ENCODE data around the gene NEU2.
A peak's percentile ranks its signal among the peaks of the same experiment; 100 is the strongest.

Gene NEU2

GRCh38 chr2:233034091-233034882, 1.8 kb downstream of the NEU2 start:
- DNase-seq (ENCODE audit: low read depth in 2 of 2), result no peak
- no peak overlapping the region for H3K4me3 ChIP-seq (replicated peaks in 1 of 2; ENCODE audit: low read depth in 2 of 2, low read length in 2 of 2)
- TF ChIP-seq CTCF (IDR thresholded peaks at IDR 0.05; ENCODE audit: low read depth, low read length), result no peak

- no peak overlapping the region for H3K4me3 ChIP-seq (replicated peaks in 1 of 2; ENCODE audit: low read depth in 2 of 2, low read length in 2 of 2)
- DNase-seq (ENCODE audit: low read depth in 2 of 2), result no peak
- no peak for TF ChIP-seq CTCF (IDR thresholded peaks at IDR 0.05; ENCODE audit: low read depth, low read length)
Measured at GRCh38 chr2:233035426-233036161, 3.1 kb downstream of the NEU2 start.

- TF ChIP-seq CTCF (IDR thresholded peaks at IDR 0.05; ENCODE audit: low read depth, low read length), result no peak
- DNase-seq (ENCODE audit: low read depth in 2 of 2), result no peak
- H3K4me3 ChIP-seq (replicated peaks in 1 of 2; ENCODE audit: low read depth in 2 of 2, low read length in 2 of 2), result no peak overlapping the region
Measured at GRCh38 chr2:233036162-233036838, 3.8 kb downstream of the NEU2 start.

GRCh38 chr2:233037078-233037477, 4.6 kb downstream of the NEU2 start:
- no peak for TF ChIP-seq CTCF (IDR thresholded peaks at IDR 0.05; ENCODE audit: low read depth, low read length)
- DNase-seq (ENCODE audit: low read depth in 2 of 2), result peak; percentile 57 to 80
- H3K4me3 ChIP-seq (replicated peaks in 1 of 2; ENCODE audit: low read depth in 2 of 2, low read length in 2 of 2), result no peak overlapping the region

GRCh38 chr2:233039212-233039845, 6.9 kb downstream of the NEU2 start:
- DNase-seq (ENCODE audit: low read depth in 2 of 2), result no peak

More at GRCh38 chr2:233039212-233039845, 6.9 kb downstream of the NEU2 start:
- no peak for TF ChIP-seq CTCF (IDR thresholded peaks at IDR 0.05; ENCODE audit: low read depth, low read length)
- H3K4me3 ChIP-seq (replicated peaks in 1 of 2; ENCODE audit: low read depth in 2 of 2, low read length in 2 of 2), result no peak overlapping the region
